Hematopoietic multipotent progenitor cell treated with erythropoietin and hydrocortisone succinate and interleukin-3 and kit ligand, for 8 days (in vitro differentiated cells): ENCODE data around the gene CC2D1B.

Experiments used
- DNase-seq: peaks from one replicate; pipeline ENCODE4 v3.0.0-alpha.2; 2015

CC2D1B gene

GRCh38 chr1:52358851-52359497 is 7.0 kb downstream of the CC2D1B start:
- no peak for DNase-seq

- DNase-seq = no peak
These were observed 8.6 kb downstream of the CC2D1B start for GRCh38 chr1:52357397-52357796.

- DNase-seq = no peak
These were observed 9.1 kb downstream of the CC2D1B start for GRCh38 chr1:52356818-52357355.

- no peak for DNase-seq
These were observed 10.0 kb downstream of the CC2D1B start for GRCh38 chr1:52355847-52356505.

GRCh38 chr1:52355436-52355835 is 10.6 kb downstream of the CC2D1B start:
- DNase-seq = no peak

- no peak for DNase-seq
These were observed 13.3 kb downstream of the CC2D1B start for GRCh38 chr1:52352690-52353089.

GRCh38 chr1:52348704-52349300 is 17.2 kb downstream of the CC2D1B start:
- no peak for DNase-seq

GRCh38 chr1:52346653-52347052 is 19.4 kb downstream of the CC2D1B start:
- DNase-seq = no peak

GRCh38 chr1:52345252-52345651 is 20.8 kb downstream of the CC2D1B start:
- no peak for DNase-seq

GRCh38 chr1:52343979-52344378 is 22.0 kb downstream of the CC2D1B start:
- DNase-seq = no peak

GRCh38 chr1:52341655-52342260 is 24.2 kb downstream of the CC2D1B start:
- DNase-seq = no peak

- DNase-seq = no peak
These were observed 28.6 kb downstream of the CC2D1B start for GRCh38 chr1:52337439-52337838.

GRCh38 chr1:52334906-52335528 is 31.0 kb downstream of the CC2D1B start:
- DNase-seq = no peak

GRCh38 chr1:52332411-52332810 is 33.6 kb downstream of the CC2D1B start:
- no peak for DNase-seq

GRCh38 chr1:52328615-52329014 is 37.4 kb downstream of the CC2D1B start:
- DNase-seq = no peak

- DNase-seq = no peak
These were observed 40.2 kb downstream of the CC2D1B start for GRCh38 chr1:52325786-52326185.

GRCh38 chr1:52323731-52324130 is 42.3 kb downstream of the CC2D1B start:
- DNase-seq = no peak

GRCh38 chr1:52321061-52321460 is 44.9 kb downstream of the CC2D1B start:
- DNase-seq = no peak

GRCh38 chr1:52306227-52307006 is 59.6 kb downstream of the CC2D1B start:
- no peak for DNase-seq

- no peak for DNase-seq
These were observed 60.4 kb downstream of the CC2D1B start for GRCh38 chr1:52305417-52306226.
